Loucy (cell line): ENCODE measurements around the gene RAPGEF5.

ENCODE experiments used
- CTCF ChIP-seq: fragments of 200-600 bp; sonication (generic); conservative IDR thresholded peaks from 2 replicates; pipeline ENCODE4 v1.5.1; 2014; ENCODE audit warnings: mild to moderate bottlenecking, antibody characterized with exemption, low read length
- EZH2phosphoT487 ChIP-seq: fragments of 200-600 bp; IDR thresholded peaks from 2 replicates; pipeline ENCODE4 v1.6.1; 2018; ENCODE audit warnings: antibody characterized with exemption, mild to moderate bottlenecking, moderate library complexity, borderline replicate concordance

- TF ChIP-seq CTCF, result no peak
- TF ChIP-seq EZH2phosphoT487, result no peak
These were observed 182.4 kb downstream of the RAPGEF5 start for GRCh38 chr7:22174574-22174953.
